Activated T-helper 1 cell treated with anti-CD3 and anti-CD28 coated beads, Interleukin-12 subunit alpha, Interleukin-12 subunit beta, Interleukin-2, Interleukin-4 antibody, amounts not matched to agents 30 ng/mL and 10 ng/mL and 1 ng/mL, durations not matched to agents 14 hours and 24 hours and 36 hours (primary cell): ENCODE data around the gene BOLA2B. TPM values are rescaled to one million over a fixed set of nuclear protein-coding genes. Genes with fewer than 3 reads are reported as not detected.
"Not testable (repeated sequence)": the region's sequence is repeated elsewhere in the genome, so short reads cannot be mapped to it uniquely, and the experiment has no call there.

Experiments used
- DNase-seq: peaks from one replicate; pipeline ENCODE4 v3.0.0; 2021; ENCODE audit warnings: low spot score
- H3K27ac Mint-ChIP-seq: one replicate; pipeline ENCODE4 v1.8.0; 2021; ENCODE audit warnings: mild to moderate bottlenecking, mixed read lengths
- H3K27me3 Mint-ChIP-seq: one replicate; pipeline ENCODE4 v1.8.0; 2022; ENCODE audit warnings: mild to moderate bottlenecking, moderate library complexity, mixed read lengths; ENCODE audit not compliant: insufficient read depth
- H3K36me3 Mint-ChIP-seq: one replicate; pipeline ENCODE4 v1.8.0; 2021; ENCODE audit warnings: low read depth, mixed read lengths
- H3K4me1 Mint-ChIP-seq: one replicate; pipeline ENCODE4 v1.8.0; 2021; ENCODE audit warnings: low read depth, mixed read lengths
- H3K4me3 Mint-ChIP-seq: one replicate; pipeline ENCODE4 v1.8.0; 2021; ENCODE audit warnings: mild to moderate bottlenecking, moderate library complexity, mixed read lengths
- H3K9me3 Mint-ChIP-seq: one replicate; pipeline ENCODE4 v1.8.0; 2021; ENCODE audit warnings: mixed read lengths
- intact Hi-C: fragments of 100-400 bp; cut with micrococcal nuclease; formaldehyde crosslinking; loops from one replicate; pipeline ENCODE4 v1.15.1; 2024
- total RNA-seq: library from RNA; stranded (reverse); gene quantifications from 2 replicates; pipeline ENCODE4 v1.2.3, GENCODE V29; 2022

BOLA2B gene
- total RNA-seq, 1 donor from 2014 or later = 312 TPM

DNA sequence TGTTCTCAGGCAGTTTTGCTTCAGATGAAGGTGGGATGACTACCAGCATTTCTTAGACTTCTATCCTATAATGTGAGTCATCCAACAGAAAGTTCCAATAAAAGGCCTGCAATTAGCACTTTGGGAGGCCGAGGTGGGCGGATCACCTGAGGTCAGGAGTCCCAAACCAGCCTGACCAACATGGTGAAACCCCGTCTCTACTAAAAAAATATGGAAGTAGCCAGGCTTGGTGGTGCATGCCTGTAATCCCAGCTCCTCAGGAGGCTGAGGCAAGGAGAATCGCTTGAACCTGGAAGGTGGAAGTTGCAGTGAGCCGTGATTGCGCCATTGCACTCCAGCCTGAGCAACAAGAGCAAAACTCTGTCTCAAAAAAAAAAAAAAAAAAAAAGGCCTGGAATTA, 16.6 kb downstream of the BOLA2B start:
- H3K9me3 Mint-ChIP-seq, H3K36me3 Mint-ChIP-seq, intact Hi-C loops, H3K27me3 Mint-ChIP-seq, H3K4me1 Mint-ChIP-seq, DNase-seq, H3K27ac Mint-ChIP-seq, H3K4me3 Mint-ChIP-seq: not testable (repeated sequence)

DNA sequence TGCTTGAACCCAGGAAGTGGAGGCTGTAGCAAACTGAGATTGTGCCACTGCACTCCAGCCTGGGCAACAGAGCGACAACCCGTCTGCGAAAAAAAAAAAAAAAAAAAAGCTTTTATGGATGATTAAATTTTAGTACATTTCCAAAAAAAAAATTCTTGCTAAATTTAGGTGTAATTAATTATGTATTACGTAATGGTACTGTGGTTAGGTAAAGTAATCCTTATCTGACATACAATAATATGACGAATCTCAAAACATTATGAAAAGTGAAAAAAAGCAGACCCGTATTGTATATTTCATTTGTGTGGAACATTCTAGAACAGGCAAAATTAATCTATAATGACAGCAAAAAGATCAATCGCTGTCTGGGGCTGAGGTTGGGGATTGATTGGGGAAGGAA, 20.4 kb downstream of the BOLA2B start:
- Mint-ChIP-seq H3K27ac (no peak overlapping the region), H3K4me3 (no peak overlapping the region), H3K4me1 (no peaks in the 10 kb centered on the region), H3K36me3 (no peaks in the 10 kb centered on the region), H3K9me3 (no peaks in the 10 kb centered on the region), H3K27me3 (no peaks in the 10 kb centered on the region)
- intact Hi-C loops = no loop called here
- DNase-seq = no peak

DNA sequence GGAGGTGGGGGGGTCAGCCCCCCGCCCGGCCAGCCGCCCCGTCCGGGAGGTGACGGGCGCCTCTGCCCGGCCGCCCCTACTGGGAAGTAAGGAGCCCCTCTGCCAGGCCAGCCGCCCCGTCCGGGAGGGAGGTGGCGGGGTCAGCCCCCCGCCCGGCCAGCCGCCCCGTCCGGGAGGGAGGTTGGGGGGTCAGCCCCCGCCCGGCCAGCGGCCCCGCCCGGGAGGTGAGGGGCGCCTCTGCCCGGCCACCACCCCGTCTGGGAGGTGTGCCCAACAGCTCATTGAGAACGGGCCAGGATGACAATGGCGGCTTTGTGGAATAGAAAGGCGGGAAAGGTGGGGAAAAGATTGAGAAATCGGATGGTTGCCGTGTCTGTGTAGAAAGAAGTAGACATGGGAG, 23.3 kb downstream of the BOLA2B start:
- H3K9me3 Mint-ChIP-seq, intact Hi-C loops, H3K36me3 Mint-ChIP-seq: not testable (repeated sequence)

DNA sequence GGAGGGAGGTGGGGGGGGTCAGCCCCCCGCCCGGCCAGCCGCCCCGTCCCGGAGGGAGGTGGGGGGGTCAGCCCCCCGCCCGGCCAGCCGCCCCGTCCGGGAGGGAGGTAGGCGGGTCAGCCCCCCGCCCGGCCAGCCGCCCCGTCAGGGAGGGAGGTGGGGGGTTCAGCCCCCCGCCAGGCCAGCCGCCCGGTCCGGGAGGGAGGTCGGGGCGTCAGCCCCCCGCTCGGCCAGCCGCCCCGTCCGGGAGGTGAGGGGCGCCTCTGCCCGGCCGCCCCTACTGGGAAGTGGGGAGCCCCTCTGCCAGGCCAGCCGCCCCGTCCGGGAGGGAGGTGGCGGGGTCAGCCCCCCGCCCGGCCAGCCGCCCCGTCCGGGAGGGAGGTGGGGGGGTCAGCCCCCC, 24.1 kb downstream of the BOLA2B start:
- H3K4me3 Mint-ChIP-seq, H3K36me3 Mint-ChIP-seq, H3K27ac Mint-ChIP-seq, H3K27me3 Mint-ChIP-seq, DNase-seq, intact Hi-C loops, H3K9me3 Mint-ChIP-seq: not testable (repeated sequence)
- H3K4me1 Mint-ChIP-seq = peaks cover 22% of the 10 kb centered on the region

More for the DNA sequence above, 23.3 kb downstream of the BOLA2B start:
- not testable (repeated sequence) for H3K27ac Mint-ChIP-seq, H3K27me3 Mint-ChIP-seq, DNase-seq, H3K4me3 Mint-ChIP-seq
- H3K4me1 Mint-ChIP-seq = peaks cover 18% of the 10 kb centered on the region

DNA sequence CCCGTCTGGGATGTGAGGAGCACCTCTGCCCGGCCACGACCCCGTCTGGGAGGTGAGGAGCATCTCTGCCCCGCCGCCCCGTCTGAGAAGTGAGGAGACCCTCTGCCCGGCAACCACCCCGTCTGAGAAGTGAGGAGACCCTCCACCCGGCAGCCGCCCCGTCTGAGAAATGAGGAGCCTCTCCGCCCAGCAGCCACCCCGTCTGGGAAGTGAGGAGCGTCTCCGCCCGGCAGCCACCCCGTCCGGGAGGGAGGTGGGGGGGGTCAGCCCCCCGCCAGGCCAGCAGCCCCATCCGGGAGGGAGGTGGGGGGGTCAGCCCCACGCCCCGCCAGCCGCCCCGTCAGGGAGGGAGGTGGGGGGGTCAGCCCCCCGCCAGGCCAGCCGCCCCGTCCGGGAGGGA, 24.7 kb downstream of the BOLA2B start:
- H3K27ac Mint-ChIP-seq, H3K4me3 Mint-ChIP-seq, H3K9me3 Mint-ChIP-seq, DNase-seq, intact Hi-C loops, H3K27me3 Mint-ChIP-seq, H3K36me3 Mint-ChIP-seq: not testable (repeated sequence)
- peaks cover 22% of the 10 kb centered on the region for H3K4me1 Mint-ChIP-seq

DNA sequence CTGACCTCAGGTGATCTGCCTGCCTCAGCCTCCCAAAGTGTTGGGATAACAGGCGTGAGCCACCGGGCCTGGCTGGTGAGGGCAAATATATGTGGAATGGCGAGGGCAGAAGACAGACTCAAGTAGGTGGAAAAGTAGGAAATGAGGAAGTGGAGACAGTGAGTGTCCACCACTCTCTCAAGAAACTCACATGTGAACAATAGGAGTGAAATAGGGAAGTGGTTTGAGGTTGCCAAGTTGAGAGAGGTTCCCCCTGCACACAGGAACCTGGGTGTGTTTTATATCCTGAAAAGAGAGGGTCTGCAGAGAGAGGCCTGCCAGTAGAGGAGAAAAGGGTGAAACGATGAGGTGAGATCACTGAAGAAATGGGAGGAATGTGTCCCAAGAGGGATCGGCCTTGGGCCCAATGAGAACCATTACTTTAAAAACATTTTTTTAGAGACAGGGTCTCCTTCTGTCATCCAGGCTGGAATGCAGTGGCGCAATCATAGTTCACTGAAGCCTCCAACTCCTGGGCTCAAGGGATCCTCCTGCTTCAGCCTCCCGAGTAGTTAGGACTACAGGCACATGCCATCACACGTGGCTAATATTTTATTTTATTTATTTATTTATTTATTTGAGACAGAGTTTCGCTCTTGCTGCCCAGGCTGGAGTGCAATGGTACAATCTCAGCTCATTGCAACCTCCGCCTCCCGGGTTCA, 27.1 kb downstream of the BOLA2B start:
- peaks cover 22% of the 10 kb centered on the region for H3K4me1 Mint-ChIP-seq
- H3K4me3 Mint-ChIP-seq = no peak overlapping the region
- no peaks in the 10 kb centered on the region for H3K9me3 Mint-ChIP-seq
- peak overlapping the region; percentile 26 for H3K27ac Mint-ChIP-seq
- DNase-seq = no peak
- intact Hi-C loops = no loop called here
- H3K36me3 Mint-ChIP-seq = peaks cover 3% of the 10 kb centered on the region
- no peaks in the 10 kb centered on the region for H3K27me3 Mint-ChIP-seq

DNA sequence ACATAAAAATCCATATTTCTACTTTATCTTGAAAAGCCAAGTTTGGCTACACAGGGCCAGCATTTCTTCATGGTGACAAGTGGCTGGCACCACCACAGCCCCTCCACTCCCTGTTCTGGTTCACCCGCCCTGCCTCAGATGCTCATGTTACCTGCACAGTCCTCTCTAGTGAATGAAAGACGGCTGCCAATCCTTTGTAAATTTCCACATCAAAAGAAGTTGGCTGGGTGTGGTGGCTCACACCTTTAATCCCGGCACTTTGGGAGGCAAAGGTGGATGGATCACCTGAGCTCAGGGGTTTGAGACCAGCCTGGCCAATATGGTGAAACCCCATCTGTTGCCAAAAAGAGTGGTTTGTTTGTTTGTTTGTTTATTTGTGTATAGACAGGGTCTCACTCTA, 29.9 kb downstream of the BOLA2B start:
- no peak for DNase-seq
- no peak overlapping the region for H3K27ac Mint-ChIP-seq

DNA sequence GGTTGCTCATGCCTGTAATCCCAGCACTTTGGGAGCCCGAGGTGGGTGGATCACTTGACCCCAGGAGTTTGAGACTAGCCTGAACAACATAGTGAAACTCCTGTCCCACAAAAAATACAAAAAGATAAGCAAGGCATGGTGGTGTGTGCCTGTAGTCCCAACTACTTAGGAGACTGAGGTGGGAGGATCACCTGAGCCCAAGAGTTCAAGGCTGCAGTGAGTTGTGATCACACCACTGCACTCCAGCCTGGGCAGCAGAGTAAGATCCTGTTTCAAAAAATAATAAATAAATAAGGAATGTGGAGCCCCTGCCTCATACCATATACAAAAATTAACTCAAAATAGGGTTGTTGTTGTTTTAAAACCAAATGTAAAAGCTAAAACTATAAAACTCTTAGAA, 36.3 kb downstream of the BOLA2B start:
- Mint-ChIP-seq H3K27ac (no peak overlapping the region), H3K27me3 (no peaks in the 10 kb centered on the region), H3K4me3 (no peak overlapping the region), H3K36me3 (no peaks in the 10 kb centered on the region), H3K9me3 (no peaks in the 10 kb centered on the region), H3K4me1 (no peaks in the 10 kb centered on the region)
- intact Hi-C loops = no loop called here
- no peak for DNase-seq

More for the DNA sequence above, 29.9 kb downstream of the BOLA2B start:
- H3K4me3 Mint-ChIP-seq = no peak overlapping the region
- intact Hi-C loops = no loop called here
- no peaks in the 10 kb centered on the region for H3K27me3 Mint-ChIP-seq
- no peaks in the 10 kb centered on the region for H3K9me3 Mint-ChIP-seq
- H3K36me3 Mint-ChIP-seq = peaks cover 3% of the 10 kb centered on the region
- peaks cover 22% of the 10 kb centered on the region for H3K4me1 Mint-ChIP-seq

DNA sequence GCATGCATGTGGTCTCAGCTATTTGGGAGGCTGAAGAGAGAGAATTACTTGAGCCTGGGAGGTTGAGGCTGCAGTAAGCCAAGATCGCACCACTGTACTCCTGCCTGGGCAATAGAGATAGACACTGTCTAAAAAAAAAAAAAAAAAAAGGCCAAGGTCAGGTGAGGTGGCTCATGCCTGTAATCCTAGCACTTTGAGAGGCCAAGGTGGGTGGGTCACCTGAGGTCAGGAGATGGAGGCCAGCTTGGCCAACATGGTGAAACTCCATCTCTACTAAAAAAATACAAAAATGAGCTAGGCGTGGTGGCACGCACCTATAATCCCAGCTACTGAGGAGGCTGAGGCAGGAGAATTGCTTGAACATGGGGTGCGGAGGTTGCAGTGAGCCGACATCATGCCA, 38.3 kb downstream of the BOLA2B start:
- intact Hi-C loops = no loop called here
- Mint-ChIP-seq H3K4me3 (no peak overlapping the region), H3K36me3 (no peaks in the 10 kb centered on the region), H3K9me3 (no peaks in the 10 kb centered on the region), H3K27me3 (no peaks in the 10 kb centered on the region), H3K27ac (no peak overlapping the region), H3K4me1 (no peaks in the 10 kb centered on the region)
- DNase-seq = no peak

DNA sequence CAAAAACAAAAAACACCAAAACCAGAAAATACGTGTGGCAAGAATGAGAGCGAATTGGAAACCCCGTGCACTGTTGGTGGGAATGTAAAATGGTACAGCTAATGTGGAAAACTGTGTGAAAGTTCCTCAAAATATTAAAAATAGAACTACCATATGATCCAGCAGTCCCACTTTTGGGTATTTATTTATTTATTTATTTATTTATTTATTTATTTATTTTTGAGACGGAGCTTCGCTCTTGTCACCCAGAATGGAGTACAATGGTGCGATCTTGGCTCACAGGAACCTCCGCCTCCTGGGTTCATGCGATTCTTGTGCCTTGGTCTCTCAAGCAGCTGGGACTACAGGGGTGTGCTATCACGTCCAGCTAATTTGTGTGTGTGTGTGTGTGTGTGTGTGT, 40.9 kb downstream of the BOLA2B start:
- H3K36me3 Mint-ChIP-seq = peaks cover 2% of the 10 kb centered on the region
- no peak overlapping the region for H3K27ac Mint-ChIP-seq
- intact Hi-C loops = no loop called here
- H3K4me3 Mint-ChIP-seq = no peak overlapping the region
- H3K9me3 Mint-ChIP-seq = peaks cover 12% of the 10 kb centered on the region
- DNase-seq = no peak
- no peaks in the 10 kb centered on the region for H3K27me3 Mint-ChIP-seq
- H3K4me1 Mint-ChIP-seq = no peaks in the 10 kb centered on the region

DNA sequence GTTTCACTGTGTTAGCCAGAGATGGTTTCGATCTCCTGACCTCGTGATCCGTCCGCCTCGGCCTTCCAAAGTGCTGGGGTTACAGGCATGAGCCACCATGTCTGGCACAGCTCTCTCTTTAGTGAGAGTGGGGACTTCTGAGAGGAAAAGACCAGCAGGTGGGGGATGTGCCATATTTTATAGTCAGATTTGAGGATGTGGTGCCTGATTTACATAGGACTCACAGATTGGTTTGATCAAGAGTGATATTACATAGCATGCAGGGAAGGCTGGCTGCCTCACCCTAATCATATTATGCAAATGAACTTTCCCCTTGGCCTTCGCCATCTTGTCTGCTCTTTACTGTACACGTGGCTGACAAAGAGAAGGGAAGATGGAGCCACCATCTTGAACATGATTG, 42.4 kb downstream of the BOLA2B start:
- Mint-ChIP-seq H3K36me3 (peaks cover 2% of the 10 kb centered on the region), H3K4me1 (no peaks in the 10 kb centered on the region), H3K27me3 (no peaks in the 10 kb centered on the region), H3K4me3 (no peak overlapping the region), H3K27ac (no peak overlapping the region), H3K9me3 (peaks cover 12% of the 10 kb centered on the region)
- intact Hi-C loops = no loop called here
- no peak for DNase-seq

DNA sequence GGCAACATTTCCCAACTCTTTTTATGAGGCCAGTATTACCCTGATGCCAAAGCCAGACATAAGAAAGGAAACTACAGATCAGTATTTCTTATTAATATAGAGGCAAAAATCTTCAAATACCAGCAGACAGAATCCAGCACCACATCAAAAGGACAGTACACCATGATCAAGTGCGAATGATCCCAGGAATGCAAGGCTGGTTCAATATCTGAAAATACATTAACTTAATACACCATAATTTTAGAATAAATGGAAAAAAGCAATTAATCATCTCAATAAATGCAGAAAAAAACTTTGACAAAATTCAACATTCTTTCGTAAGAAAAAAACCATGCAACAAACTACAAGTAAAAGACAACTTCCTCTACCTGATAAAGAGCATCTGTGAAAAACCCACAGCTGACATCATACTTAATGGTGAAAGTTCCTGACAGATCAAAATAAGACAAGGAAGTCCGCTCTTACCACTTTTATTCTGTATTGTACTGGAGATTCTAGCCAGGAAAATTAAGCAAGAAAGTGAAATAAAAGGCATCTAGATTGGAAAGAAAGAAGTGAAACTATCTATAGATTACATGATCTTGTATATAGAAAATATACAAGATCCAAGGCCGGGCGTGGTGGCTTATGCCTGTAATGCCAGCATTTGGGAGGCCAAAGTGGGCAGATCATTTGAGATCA, 44.1 kb downstream of the BOLA2B start:
- peaks cover 12% of the 10 kb centered on the region for H3K9me3 Mint-ChIP-seq
- intact Hi-C loops = no loop called here
- H3K27ac Mint-ChIP-seq = no peak overlapping the region
- peaks cover 1% of the 10 kb centered on the region for H3K27me3 Mint-ChIP-seq
- H3K4me1 Mint-ChIP-seq = no peaks in the 10 kb centered on the region
- DNase-seq = no peak
- no peak overlapping the region for H3K4me3 Mint-ChIP-seq
- peaks cover 2% of the 10 kb centered on the region for H3K36me3 Mint-ChIP-seq

DNA sequence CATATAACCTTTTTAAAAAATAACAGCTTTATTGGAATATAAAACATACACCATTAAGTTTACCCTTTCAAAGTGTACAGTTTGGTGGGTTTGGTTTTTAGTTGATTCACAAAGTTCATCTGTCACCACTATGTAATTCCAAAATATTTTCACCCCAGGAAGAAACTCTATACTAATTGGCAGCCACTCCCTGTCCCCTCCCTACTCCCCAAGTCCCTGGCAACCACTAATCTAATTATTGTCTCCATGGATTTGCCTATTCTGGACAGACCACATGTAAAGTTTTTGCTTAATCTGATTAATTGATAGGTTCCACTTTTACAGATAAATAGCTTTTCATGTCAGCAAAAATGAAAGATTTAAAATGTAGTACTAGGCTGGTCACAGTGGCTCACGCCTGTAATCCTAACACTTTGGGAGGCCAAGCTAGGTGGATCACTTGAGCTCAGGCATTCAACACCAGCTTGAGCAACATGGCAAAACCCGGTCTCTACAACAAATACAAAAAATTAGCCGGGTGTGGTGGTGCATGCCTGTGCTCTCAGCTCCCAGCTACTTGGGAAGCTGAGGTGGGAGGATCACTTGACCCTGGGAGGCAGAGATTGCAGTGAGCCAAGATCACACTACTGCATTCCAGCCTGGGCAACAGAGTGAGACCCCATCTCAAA, 45.5 kb downstream of the BOLA2B start:
- Mint-ChIP-seq H3K4me3 (no peak overlapping the region), H3K27ac (no peak overlapping the region), H3K36me3 (peaks cover 2% of the 10 kb centered on the region), H3K4me1 (peaks cover 6% of the 10 kb centered on the region), H3K9me3 (peaks cover 12% of the 10 kb centered on the region), H3K27me3 (peaks cover 1% of the 10 kb centered on the region)
- intact Hi-C loops = no loop called here
- DNase-seq = no peak
